Measurements from ENCODE around the gene HIVEP2.

DNA sequence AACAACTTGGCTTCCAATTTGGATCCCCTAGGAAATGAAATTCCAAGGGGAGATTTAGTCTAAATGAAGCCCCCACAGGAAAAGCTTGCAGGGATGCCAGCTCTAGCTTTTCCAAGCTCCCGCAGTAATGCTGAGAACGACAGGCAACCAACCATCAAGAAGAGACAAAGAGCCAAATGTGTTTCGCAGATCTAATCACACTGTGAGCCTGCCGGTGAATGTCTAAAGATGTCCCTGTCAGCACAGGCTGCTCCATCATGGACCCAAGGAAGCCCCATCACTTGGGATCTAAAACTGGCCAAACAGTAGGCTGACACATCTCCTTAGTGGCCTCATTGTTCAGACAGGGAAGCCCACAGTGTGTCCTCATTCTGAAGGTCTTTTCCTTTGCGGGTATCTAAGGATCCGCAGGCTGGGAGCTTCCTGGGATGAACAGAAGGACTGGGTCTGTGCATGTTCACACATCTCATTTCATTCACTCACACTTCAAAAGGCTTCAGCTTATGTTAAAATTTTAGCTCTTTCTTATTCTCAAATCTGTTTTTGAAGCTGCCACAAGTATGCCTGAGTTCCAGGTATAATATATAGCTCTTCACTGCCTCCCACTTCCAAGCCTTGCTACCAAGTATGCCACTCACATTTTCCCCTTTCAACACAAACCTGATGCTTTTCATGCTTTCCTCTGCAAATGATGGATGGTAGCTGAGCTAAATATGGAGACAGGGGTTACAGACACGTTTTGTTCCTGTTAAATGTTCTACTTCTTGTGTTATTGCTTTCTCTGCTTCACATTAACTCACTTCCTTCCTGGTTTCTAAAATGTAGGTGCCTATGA is 229.8 kb downstream of the HIVEP2 start:
- TF ChIP-seq, protein P1, sequence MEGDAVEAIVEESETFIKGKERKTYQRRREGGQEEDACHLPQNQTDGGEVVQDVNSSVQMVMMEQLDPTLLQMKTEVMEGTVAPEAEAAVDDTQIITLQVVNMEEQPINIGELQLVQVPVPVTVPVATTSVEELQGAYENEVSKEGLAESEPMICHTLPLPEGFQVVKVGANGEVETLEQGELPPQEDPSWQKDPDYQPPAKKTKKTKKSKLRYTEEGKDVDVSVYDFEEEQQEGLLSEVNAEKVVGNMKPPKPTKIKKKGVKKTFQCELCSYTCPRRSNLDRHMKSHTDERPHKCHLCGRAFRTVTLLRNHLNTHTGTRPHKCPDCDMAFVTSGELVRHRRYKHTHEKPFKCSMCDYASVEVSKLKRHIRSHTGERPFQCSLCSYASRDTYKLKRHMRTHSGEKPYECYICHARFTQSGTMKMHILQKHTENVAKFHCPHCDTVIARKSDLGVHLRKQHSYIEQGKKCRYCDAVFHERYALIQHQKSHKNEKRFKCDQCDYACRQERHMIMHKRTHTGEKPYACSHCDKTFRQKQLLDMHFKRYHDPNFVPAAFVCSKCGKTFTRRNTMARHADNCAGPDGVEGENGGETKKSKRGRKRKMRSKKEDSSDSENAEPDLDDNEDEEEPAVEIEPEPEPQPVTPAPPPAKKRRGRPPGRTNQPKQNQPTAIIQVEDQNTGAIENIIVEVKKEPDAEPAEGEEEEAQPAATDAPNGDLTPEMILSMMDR (conservative IDR thresholded peaks at IDR 0.05; ENCODE audit: low read depth, low read length), result no peak
- no peak for TF ChIP-seq EZH2 (IDR thresholded peaks at IDR 0.05; ENCODE audit: low read length, unreplicated experiment)

Data from PC-3 (cell line).